AG10803 (cell line): ENCODE results near the gene GP1BB.

Experiments used
- DNase-seq: peaks from one replicate; pipeline ENCODE4 v3.0.0; 2010; ENCODE audit warnings: low read depth
- H3K4me3 ChIP-seq: 2 replicates; pipeline ENCODE4 v1.5.1; 2011; ENCODE audit warnings: mild to moderate bottlenecking, low read length, control low read depth
- CTCF ChIP-seq: conservative IDR thresholded peaks from 2 replicates; pipeline ENCODE4 v1.5.1; 2011; ENCODE audit warnings: mild to moderate bottlenecking, low read length, control low read depth, inconsistent platforms

GP1BB gene

GRCh38 chr22:19688301-19689290, 34.7 kb upstream of the GP1BB start:
- no peak for TF ChIP-seq CTCF
- DNase-seq, result no peak
- no peak overlapping the region for H3K4me3 ChIP-seq

- no peak overlapping the region for H3K4me3 ChIP-seq
- no peak for DNase-seq
- no peak for TF ChIP-seq CTCF
These were observed 33.9 kb upstream of the GP1BB start for GRCh38 chr22:19689408-19689807.

- peak overlapping the region; percentile 14 for H3K4me3 ChIP-seq
- TF ChIP-seq CTCF, result no peak
These were observed 32.2 kb upstream of the GP1BB start for GRCh38 chr22:19691007-19691720.

GRCh38 chr22:19691721-19692341, 31.5 kb upstream of the GP1BB start:
- TF ChIP-seq CTCF, result no peak
- peak; percentile 59 for DNase-seq
- H3K4me3 ChIP-seq, result peak overlapping the region; percentile 14

More at GRCh38 chr22:19691007-19691720, 32.2 kb upstream of the GP1BB start:
- DNase-seq, result no peak

GRCh38 chr22:19693581-19693980, 29.8 kb upstream of the GP1BB start:
- no peak for DNase-seq
- H3K4me3 ChIP-seq, result no peak overlapping the region
- no peak for TF ChIP-seq CTCF

- TF ChIP-seq CTCF, result no peak
- no peak for DNase-seq
- H3K4me3 ChIP-seq, result no peak overlapping the region
These were observed 29.2 kb upstream of the GP1BB start for GRCh38 chr22:19693981-19694670.
